Mesendoderm (in vitro differentiated cells): ENCODE data around the gene MECP2.

Experiments
- DNase-seq: peaks from one replicate; pipeline ENCODE4 v3.0.0; 2013
- H2AK5ac ChIP-seq: 2 replicates; pipeline ENCODE4 v1.6.1; 2013; ENCODE audit warnings: low read length, inconsistent platforms
- H2BK120ac ChIP-seq: 2 replicates; pipeline ENCODE4 v1.6.1; 2013; ENCODE audit warnings: low read depth, mild to moderate bottlenecking, low read length, moderate library complexity, mixed read lengths
- H2BK15ac ChIP-seq: replicated peaks from 2 replicates; pipeline ENCODE4 v1.6.1; 2013; ENCODE audit warnings: low read depth, mild to moderate bottlenecking, moderate library complexity
- H2BK5ac ChIP-seq: 2 replicates; pipeline ENCODE4 v1.6.1; 2013; ENCODE audit warnings: low read length, inconsistent platforms
- H3K18ac ChIP-seq: 2 replicates; pipeline ENCODE4 v1.6.1; 2013; ENCODE audit warnings: mild to moderate bottlenecking, low read length, mixed read lengths
- H3K23ac ChIP-seq: one replicate; pipeline ENCODE4 v1.6.1; 2013; ENCODE audit warnings: low read length
- H3K27ac ChIP-seq: 2 replicates; pipeline ENCODE4 v1.5.1; 2013; ENCODE audit warnings: low read depth, mild to moderate bottlenecking, inconsistent platforms, low read length, moderate library complexity
- H3K27me3 ChIP-seq: 2 replicates; pipeline ENCODE4 v1.6.1; 2013; ENCODE audit warnings: low read length, control low read depth, mild to moderate bottlenecking, inconsistent platforms; ENCODE audit not compliant: insufficient read depth, poor library complexity
- H3K36me3 ChIP-seq: 2 replicates; pipeline ENCODE4 v1.6.1; 2013; ENCODE audit warnings: low read length, inconsistent platforms; ENCODE audit not compliant: control insufficient read depth, insufficient read depth
- H3K4ac ChIP-seq: one replicate; pipeline ENCODE4 v1.6.1; 2013; ENCODE audit warnings: low read depth, mild to moderate bottlenecking, low read length, moderate library complexity
- H3K4me1 ChIP-seq: 2 replicates; pipeline ENCODE4 v1.6.1; 2013; ENCODE audit warnings: low read depth, low read length, inconsistent platforms; ENCODE audit not compliant: control insufficient read depth
- H3K4me2 ChIP-seq: 2 replicates; pipeline ENCODE4 v1.6.1; 2013; ENCODE audit warnings: low read length
- H3K4me3 ChIP-seq: 2 replicates; pipeline ENCODE4 v1.5.1; 2013; ENCODE audit warnings: mild to moderate bottlenecking, low read length
- H3K56ac ChIP-seq: one replicate; pipeline ENCODE4 v1.6.1; 2013; ENCODE audit warnings: low read length
- H3K79me1 ChIP-seq: 2 replicates; pipeline ENCODE4 v1.6.1; 2013; ENCODE audit warnings: low read length, inconsistent platforms
- H3K79me2 ChIP-seq: 2 replicates; pipeline ENCODE4 v1.6.1; 2013; ENCODE audit warnings: mild to moderate bottlenecking, low read length; ENCODE audit not compliant: control insufficient read depth, insufficient read depth
- H3K9ac ChIP-seq: 2 replicates; pipeline ENCODE4 v1.6.1; 2013; ENCODE audit warnings: low read length, inconsistent platforms
- H4K5ac ChIP-seq: one replicate; pipeline ENCODE4 v1.6.1; 2013; ENCODE audit warnings: low read length
- H4K8ac ChIP-seq: one replicate; pipeline ENCODE4 v1.6.1; 2013; ENCODE audit warnings: low read depth, mild to moderate bottlenecking, control low read depth, low read length, moderate library complexity
- WGBS: extraction: QIAGEN DNeasy Blood & Tissue Kit; methylation state at CpG from one replicate; pipeline ENCODE4 v1.1.7; 2013; ENCODE audit warnings: low lambda C conversion rate, missing lambda C conversion rate; ENCODE audit not compliant: insufficient coverage; ENCODE audit errors: extremely low coverage; 5-methylcytosine and 5-hydroxymethylcytosine counted together

MECP2 gene

GRCh38 chrX:154016366-154017076 is 81.0 kb downstream of the MECP2 start:
- Histone ChIP-seq H3K4ac (no peak overlapping the region), H3K27ac (no peak overlapping the region), H2BK5ac (no peak overlapping the region), H3K4me1 (no peaks in the 10 kb centered on the region), H3K56ac (no peak overlapping the region), H4K5ac (no peak overlapping the region), H3K4me2 (no peak overlapping the region), H3K4me3 (no peak overlapping the region), H3K18ac (no peak overlapping the region), H3K36me3 (no peaks in the 10 kb centered on the region), H2AK5ac (no peak overlapping the region), H4K8ac (no peak overlapping the region), H3K79me1 (no peaks in the 10 kb centered on the region), H3K27me3 (no peaks in the 10 kb centered on the region), H3K23ac (no peak overlapping the region), H3K79me2 (no peaks in the 10 kb centered on the region), H2BK120ac (no peak overlapping the region), H3K9ac (no peak overlapping the region), H2BK15ac (no peak overlapping the region)
- WGBS: no CpG with 5 or more reads among the region's 24 CpGs
- no peak for DNase-seq

- WGBS: no CpG with 5 or more reads among the region's 16 CpGs
- DNase-seq: no peak
- Histone ChIP-seq H4K5ac (no peak overlapping the region), H2BK15ac (no peak overlapping the region), H3K4me3 (no peak overlapping the region), H3K4ac (no peak overlapping the region), H4K8ac (no peak overlapping the region), H3K9ac (no peak overlapping the region), H3K4me2 (no peak overlapping the region), H3K56ac (no peak overlapping the region), H3K23ac (no peak overlapping the region), H2AK5ac (no peak overlapping the region), H3K79me1 (no peaks in the 10 kb centered on the region), H3K18ac (no peak overlapping the region), H3K36me3 (no peaks in the 10 kb centered on the region), H2BK120ac (no peak overlapping the region), H3K4me1 (no peaks in the 10 kb centered on the region), H2BK5ac (no peak overlapping the region), H3K27ac (no peak overlapping the region), H3K79me2 (no peaks in the 10 kb centered on the region), H3K27me3 (no peaks in the 10 kb centered on the region)
Measured at GRCh38 chrX:154015581-154016264, 81.8 kb downstream of the MECP2 start.

- H3K27me3 ChIP-seq: no peaks in the 10 kb centered on the region
- H3K9ac ChIP-seq: no peak overlapping the region
- H3K79me1 ChIP-seq: no peaks in the 10 kb centered on the region
- no CpG with 5 or more reads among the region's 24 CpGs for WGBS
- H3K56ac ChIP-seq: no peak overlapping the region
- no peak overlapping the region for H3K23ac ChIP-seq
- no peak overlapping the region for H4K8ac ChIP-seq
- no peak overlapping the region for H3K4me2 ChIP-seq
- H2BK15ac ChIP-seq: no peak overlapping the region
- no peaks in the 10 kb centered on the region for H3K79me2 ChIP-seq
- no peak for DNase-seq
- no peak overlapping the region for H3K27ac ChIP-seq
- no peaks in the 10 kb centered on the region for H3K36me3 ChIP-seq
- H3K18ac ChIP-seq: no peak overlapping the region
- H3K4me3 ChIP-seq: no peak overlapping the region
- H2AK5ac ChIP-seq: no peak overlapping the region
- H2BK5ac ChIP-seq: no peak overlapping the region
- H4K5ac ChIP-seq: no peak overlapping the region
- H2BK120ac ChIP-seq: no peak overlapping the region
- no peak overlapping the region for H3K4ac ChIP-seq
- no peaks in the 10 kb centered on the region for H3K4me1 ChIP-seq
Measured at GRCh38 chrX:154014429-154015380, 82.8 kb downstream of the MECP2 start.

GRCh38 chrX:154013614-154014360 is 83.7 kb downstream of the MECP2 start:
- H3K4me2 ChIP-seq: no peak overlapping the region
- no peak overlapping the region for H3K4ac ChIP-seq
- H3K4me1 ChIP-seq: no peaks in the 10 kb centered on the region
- no peaks in the 10 kb centered on the region for H3K79me1 ChIP-seq
- no peak overlapping the region for H3K56ac ChIP-seq
- no peak overlapping the region for H2BK15ac ChIP-seq
- H3K27me3 ChIP-seq: no peaks in the 10 kb centered on the region
- peak; percentile 46 for DNase-seq
- no peaks in the 10 kb centered on the region for H3K36me3 ChIP-seq
- H2BK120ac ChIP-seq: no peak overlapping the region
- no peak overlapping the region for H3K23ac ChIP-seq
- no peak overlapping the region for H4K5ac ChIP-seq
- H3K79me2 ChIP-seq: no peaks in the 10 kb centered on the region
- H2BK5ac ChIP-seq: no peak overlapping the region
- H3K9ac ChIP-seq: no peak overlapping the region
- H3K27ac ChIP-seq: no peak overlapping the region
- no peak overlapping the region for H3K4me3 ChIP-seq
- H3K18ac ChIP-seq: no peak overlapping the region
- WGBS: no CpG with 5 or more reads among the region's 20 CpGs
- H4K8ac ChIP-seq: no peak overlapping the region
- no peak overlapping the region for H2AK5ac ChIP-seq

GRCh38 chrX:154013001-154013421 is 84.5 kb downstream of the MECP2 start:
- no peak overlapping the region for H2BK120ac ChIP-seq
- no peaks in the 10 kb centered on the region for H3K79me1 ChIP-seq
- no peak overlapping the region for H3K23ac ChIP-seq
- no peak overlapping the region for H3K4me3 ChIP-seq
- H2BK15ac ChIP-seq: no peak overlapping the region
- H2AK5ac ChIP-seq: no peak overlapping the region
- no peaks in the 10 kb centered on the region for H3K36me3 ChIP-seq
- H3K4me2 ChIP-seq: no peak overlapping the region
- DNase-seq: no peak
- H3K18ac ChIP-seq: no peak overlapping the region
- no peaks in the 10 kb centered on the region for H3K4me1 ChIP-seq
- H3K27ac ChIP-seq: no peak overlapping the region
- no peak overlapping the region for H3K9ac ChIP-seq
- no peaks in the 10 kb centered on the region for H3K79me2 ChIP-seq
- H3K4ac ChIP-seq: no peak overlapping the region
- H4K5ac ChIP-seq: no peak overlapping the region
- H2BK5ac ChIP-seq: no peak overlapping the region
- H4K8ac ChIP-seq: no peak overlapping the region
- no peak overlapping the region for H3K56ac ChIP-seq
- H3K27me3 ChIP-seq: no peaks in the 10 kb centered on the region
- WGBS: no CpG with 5 or more reads among the region's 17 CpGs
